B cell (primary cell): ENCODE data around the gene PSMD5. TPM values are rescaled to one million over a fixed set of nuclear protein-coding genes. Genes with fewer than 3 reads are reported as not detected.

Experiments used
- ATAC-seq: fragments of 200-7000 bp; cut with Tn5 transposase; one replicate; pipeline ENCODE4 v1.10.0; 2021; ENCODE audit warnings: low read depth, mild to moderate bottlenecking, moderate number of reproducible peaks, moderate library complexity
- CTCF ChIA-PET: fragments of 350-600 bp; sonication (Branson Sonifier 250); formaldehyde crosslinking; loops from one replicate; lab custom pipeline; 2021; ENCODE audit warnings: antibody characterized with exemption, inconsistent platforms; lab: Charles Lee
- POLR2A ChIA-PET: fragments of 350-600 bp; sonication (Branson Sonifier 250); formaldehyde crosslinking; loops from one replicate; lab custom pipeline; 2021; ENCODE audit warnings: antibody characterized with exemption; lab: Charles Lee
- DNase-seq: peaks from one replicate; pipeline ENCODE4 v3.0.0; 2013
- H2AFZ ChIP-seq: 2 replicates; pipeline ENCODE4 v1.6.1; 2012; ENCODE audit warnings: mild to moderate bottlenecking, low read depth, low read length; ENCODE audit not compliant: insufficient read depth, poor library complexity, severe bottlenecking
- H3K27ac ChIP-seq, 2 donors: 1 replicate in 1 of 2; 2 replicates in 1 of 2; pipeline ENCODE4 v1.5.1; 2012 to 2013; ENCODE audit warnings: low read length in 2 of 2, mild to moderate bottlenecking in 2 of 2, moderate library complexity in 1 of 2
- H3K27me3 ChIP-seq, 4 experiments: fragments of 200-600 bp in 1 of 4; sonication (generic) in 1 of 4; replicated peaks in 1 of 4; 1 replicate in 2 of 4; 2 replicates in 2 of 4; pipeline versions ENCODE4 v1.6.1 to v1.7.0; 2013 to 2016; ENCODE audit warnings: low read length in 3 of 4, mild to moderate bottlenecking in 2 of 4, mixed read lengths in 1 of 4, moderate library complexity in 1 of 4; ENCODE audit not compliant: insufficient read depth in 4 of 4, control insufficient read depth in 3 of 4; ENCODE audit errors: control extremely low read depth in 1 of 4
- H3K36me3 ChIP-seq, 2 experiments: replicated peaks in 1 of 2; 1 replicate in 1 of 2; 2 replicates in 1 of 2; pipeline versions ENCODE4 v1.6.1 to v1.7.1; 2013; ENCODE audit warnings: low read length in 1 of 2; ENCODE audit not compliant: insufficient read depth in 2 of 2, control insufficient read depth in 1 of 2; ENCODE audit errors: control extremely low read depth in 1 of 2, extremely low read depth in 1 of 2
- H3K4me1 ChIP-seq, 2 donors: fragments of 200-600 bp in 1 of 2; sonication (generic) in 1 of 2; 1 replicate in 1 of 2; 2 replicates in 1 of 2; pipeline versions ENCODE4 v1.5.1 to v1.6.1; 2013 to 2017; ENCODE audit warnings: low read length in 2 of 2; ENCODE audit not compliant: control insufficient read depth in 2 of 2, insufficient read depth in 2 of 2
- H3K4me2 ChIP-seq: replicated peaks from 2 replicates; pipeline ENCODE3; 2012; ENCODE audit warnings: mild to moderate bottlenecking, low read depth, low read length; ENCODE audit not compliant: poor library complexity, severe bottlenecking
- H3K4me3 ChIP-seq, 5 experiments: fragments of 200-600 bp in 1 of 5; sonication (generic) in 1 of 5; 1 replicate in 3 of 5; 2 replicates in 2 of 5; pipeline versions ENCODE4 v1.5.1 to v1.7.0; 2011 to 2016; ENCODE audit warnings: low read length in 4 of 5, mild to moderate bottlenecking in 4 of 5, low read depth in 2 of 5, control low read depth in 1 of 5, moderate library complexity in 1 of 5; ENCODE audit not compliant: insufficient read depth in 1 of 5; ENCODE audit errors: control extremely low read depth in 1 of 5, extremely low read depth in 1 of 5
- H3K79me2 ChIP-seq: fragments of 200-600 bp; sonication (generic); one replicate; pipeline ENCODE4 v1.6.0; 2016; ENCODE audit warnings: low read length; ENCODE audit not compliant: control insufficient read depth, insufficient read depth
- H3K9ac ChIP-seq: fragments of 200-600 bp; sonication (generic); 2 replicates; pipeline ENCODE4 v1.6.1; 2017; ENCODE audit warnings: mild to moderate bottlenecking, low read length, moderate library complexity
- H3K9me3 ChIP-seq, 3 donors: one replicate each; pipeline versions ENCODE4 v1.6.1 to v1.7.1; 2013; ENCODE audit warnings: low read length in 2 of 3; ENCODE audit not compliant: control insufficient read depth in 2 of 3, insufficient read depth in 1 of 3; ENCODE audit errors: control extremely low read depth in 1 of 3
- H4K20me1 ChIP-seq: 2 replicates; pipeline ENCODE4 v1.6.0; 2012; ENCODE audit warnings: mild to moderate bottlenecking, low read length; ENCODE audit not compliant: insufficient read depth, control insufficient read depth, poor library complexity, severe bottlenecking
- H3K27ac Mint-ChIP-seq: one replicate; pipeline ENCODE4 v1.8.0; 2021; ENCODE audit warnings: mixed read lengths
- H3K27me3 Mint-ChIP-seq: one replicate; pipeline ENCODE4 v1.8.0; 2021; ENCODE audit warnings: mixed read lengths
- H3K4me1 Mint-ChIP-seq: one replicate; pipeline ENCODE4 v1.8.0; 2021; ENCODE audit warnings: mixed read lengths
- H3K4me3 Mint-ChIP-seq: one replicate; pipeline ENCODE4 v1.8.0; 2021; ENCODE audit warnings: mixed read lengths
- H3K9me3 Mint-ChIP-seq: one replicate; pipeline ENCODE4 v1.8.0; 2022; ENCODE audit warnings: mixed read lengths; ENCODE audit not compliant: insufficient read depth
- EZH2 ChIP-seq: IDR thresholded peaks from 2 replicates; pipeline ENCODE4 v1.6.1; 2012; ENCODE audit warnings: borderline replicate concordance, low read depth, mild to moderate bottlenecking, moderate library complexity, low read length; ENCODE audit not compliant: insufficient read depth, poor library complexity, severe bottlenecking
- WGBS: methylation state at CpG from one replicate; pipeline ENCODE4 v1.1.5; 2013; ENCODE audit warnings: missing lambda C conversion rate; ENCODE audit not compliant: insufficient coverage; 5-methylcytosine and 5-hydroxymethylcytosine counted together
- intact Hi-C: fragments of 100-400 bp; cut with micrococcal nuclease; formaldehyde crosslinking; loops from one replicate; pipeline ENCODE4 v1.10.0; 2022
- polyA plus RNA-seq: library from polyadenylated mRNA; depleted of rRNA; stranded (reverse); fragments of >200 nt; gene quantifications from 2 replicates; pipeline ENCODE4 v1.2.3, GENCODE V29; 2012
- total RNA-seq, 2 donors: library from RNA; stranded (reverse); fragments of 120-200 nt in 1 of 2; gene quantifications; 1 replicate in 1 of 2; 2 replicates in 1 of 2; pipeline versions ENCODE4 v1.2.3 to v1.2.4, GENCODE V29; 2013 to 2022
- TF ChIP-seq, protein P1 (sequence below): fragments of 200-600 bp; IDR thresholded peaks from one replicate; pipeline ENCODE4 v1.8.0; 2022; ENCODE audit warnings: antibody characterized with exemption, mild to moderate bottlenecking

Gene PSMD5
- total and polyA plus RNA-seq, 2 donors (not counting 1 experiment from before 2014, with no cell fraction given), result 7.4 to 25.3 TPM

DNA sequence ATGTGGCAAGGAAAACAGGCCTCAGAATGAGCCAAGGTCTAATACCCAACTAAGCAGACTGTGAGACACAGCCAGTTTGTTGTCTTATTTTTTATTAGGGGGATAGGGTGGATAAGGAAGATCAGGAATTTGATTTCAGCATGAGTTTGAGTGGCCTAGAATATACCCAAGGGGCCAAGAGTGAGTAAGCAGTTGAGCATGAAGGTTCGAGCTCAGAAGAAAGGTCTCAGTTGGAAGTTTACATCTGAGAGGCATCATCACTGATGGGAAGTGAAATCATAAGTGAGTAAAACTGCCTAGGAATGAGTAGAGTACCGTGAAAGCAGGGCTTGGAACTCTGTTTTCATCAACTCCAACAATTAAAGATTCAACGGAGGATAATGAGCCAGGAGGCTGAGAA is 12.6 kb downstream of the PSMD5 start:
- Histone ChIP-seq H3K4me1 (no peaks in the 10 kb centered on the region), H4K20me1 (no peaks in the 10 kb centered on the region), H3K27me3 (no peaks in the 10 kb centered on the region), H3K9me3 (no peaks in the 10 kb centered on the region), H3K36me3 (peaks cover 13 to 70% of the 10 kb centered on the region in 2 experiments), H2AFZ (no peak overlapping the region), H3K4me2 (no peak overlapping the region), H3K79me2 (peaks cover 4% of the 10 kb centered on the region), H3K27ac (no peak overlapping the region), H3K9ac (no peak overlapping the region), H3K4me3 (no peak overlapping the region)
- POLR2A ChIA-PET, result no interaction called here
- intact Hi-C loops, result no loop called here
- CTCF ChIA-PET, result no interaction called here
- H3K9me3 Mint-ChIP-seq, result no peaks in the 10 kb centered on the region
- no peak for ATAC-seq
- TF ChIP-seq EZH2, result no peak
- TF ChIP-seq, protein P1, sequence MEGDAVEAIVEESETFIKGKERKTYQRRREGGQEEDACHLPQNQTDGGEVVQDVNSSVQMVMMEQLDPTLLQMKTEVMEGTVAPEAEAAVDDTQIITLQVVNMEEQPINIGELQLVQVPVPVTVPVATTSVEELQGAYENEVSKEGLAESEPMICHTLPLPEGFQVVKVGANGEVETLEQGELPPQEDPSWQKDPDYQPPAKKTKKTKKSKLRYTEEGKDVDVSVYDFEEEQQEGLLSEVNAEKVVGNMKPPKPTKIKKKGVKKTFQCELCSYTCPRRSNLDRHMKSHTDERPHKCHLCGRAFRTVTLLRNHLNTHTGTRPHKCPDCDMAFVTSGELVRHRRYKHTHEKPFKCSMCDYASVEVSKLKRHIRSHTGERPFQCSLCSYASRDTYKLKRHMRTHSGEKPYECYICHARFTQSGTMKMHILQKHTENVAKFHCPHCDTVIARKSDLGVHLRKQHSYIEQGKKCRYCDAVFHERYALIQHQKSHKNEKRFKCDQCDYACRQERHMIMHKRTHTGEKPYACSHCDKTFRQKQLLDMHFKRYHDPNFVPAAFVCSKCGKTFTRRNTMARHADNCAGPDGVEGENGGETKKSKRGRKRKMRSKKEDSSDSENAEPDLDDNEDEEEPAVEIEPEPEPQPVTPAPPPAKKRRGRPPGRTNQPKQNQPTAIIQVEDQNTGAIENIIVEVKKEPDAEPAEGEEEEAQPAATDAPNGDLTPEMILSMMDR, result no peak
- DNase-seq, result no peak
- no peak overlapping the region for H3K4me3 Mint-ChIP-seq
- no peaks in the 10 kb centered on the region for H3K4me1 Mint-ChIP-seq
- no peak overlapping the region for H3K27ac Mint-ChIP-seq
- no CpG with 5 or more reads among the region's 3 CpGs for WGBS
- H3K27me3 Mint-ChIP-seq, result no peaks in the 10 kb centered on the region

DNA sequence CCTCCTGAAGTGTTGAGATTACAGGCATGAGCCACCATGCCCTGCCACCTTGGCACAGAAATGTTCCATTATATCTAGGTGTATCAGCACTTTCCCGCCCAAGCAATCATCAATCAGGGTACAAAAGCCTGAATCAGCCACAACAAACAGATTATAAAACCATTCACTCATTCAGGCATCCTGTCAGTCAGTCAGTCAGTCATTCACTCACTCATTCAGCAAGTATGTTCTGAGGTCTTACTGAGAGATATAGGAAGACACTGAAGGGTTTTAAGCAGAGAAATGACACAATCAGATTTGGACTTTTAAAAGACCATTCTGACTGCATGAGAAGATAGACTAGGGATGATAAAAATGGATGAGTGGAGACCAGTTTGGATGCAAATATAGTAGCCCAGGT is 13.1 kb downstream of the PSMD5 start:
- no peaks in the 10 kb centered on the region for H3K9me3 ChIP-seq
- no peak overlapping the region for H3K27ac Mint-ChIP-seq
- H2AFZ ChIP-seq, result no peak overlapping the region
- no peaks in the 10 kb centered on the region for H3K9me3 Mint-ChIP-seq
- no peak overlapping the region for H3K9ac ChIP-seq
- H3K4me1 ChIP-seq, result no peaks in the 10 kb centered on the region
- H3K36me3 ChIP-seq, result peaks cover 13 to 71% of the 10 kb centered on the region in 2 experiments
- no peak overlapping the region for H3K4me3 Mint-ChIP-seq
- no peaks in the 10 kb centered on the region for H3K4me1 Mint-ChIP-seq
- ChIA-PET POLR2A (no interaction called here), CTCF (no interaction called here)
- no peaks in the 10 kb centered on the region for H4K20me1 ChIP-seq
- no peaks in the 10 kb centered on the region for H3K27me3 ChIP-seq
- H3K27ac ChIP-seq, result no peak overlapping the region
- H3K4me3 ChIP-seq, result no peak overlapping the region
- no CpG with 5 or more reads among the region's 1 CpG for WGBS
- TF ChIP-seq, protein P1, result no peak
- no peak for TF ChIP-seq EZH2
- no peak for DNase-seq
- ATAC-seq, result no peak
- intact Hi-C loops, result no loop called here
- peaks cover 4% of the 10 kb centered on the region for H3K79me2 ChIP-seq
- no peak overlapping the region for H3K4me2 ChIP-seq
- no peaks in the 10 kb centered on the region for H3K27me3 Mint-ChIP-seq
